GM12865 (cell line): ENCODE measurements around the gene STX8.
"Not testable (repeated sequence)": the region's sequence is repeated elsewhere in the genome, so short reads cannot be mapped to it uniquely, and the experiment has no call there.

Source experiments
- DNase-seq: peaks from one replicate; pipeline ENCODE4 v3.0.0; 2010; ENCODE audit warnings: low read depth
- H3K4me3 ChIP-seq: 2 replicates; pipeline ENCODE4 v1.5.1; 2011; ENCODE audit warnings: mild to moderate bottlenecking, low read depth, low read length, control low read depth
- CTCF ChIP-seq: IDR thresholded peaks from 2 replicates; pipeline ENCODE4 v1.5.1; 2011; ENCODE audit warnings: low read length, control low read depth, low read depth, inconsistent platforms; ENCODE audit not compliant: insufficient read depth; ENCODE audit errors: missing control alignments

Gene STX8

GRCh38 chr17:9343516-9343915 is 232.1 kb downstream of the STX8 start:
- TF ChIP-seq CTCF, result no peak
- DNase-seq, result no peak

GRCh38 chr17:9342225-9342624 is 233.4 kb downstream of the STX8 start:
- no peak overlapping the region for H3K4me3 ChIP-seq
- DNase-seq, result no peak
- no peak for TF ChIP-seq CTCF

More at GRCh38 chr17:9343516-9343915, 232.1 kb downstream of the STX8 start:
- no peak overlapping the region for H3K4me3 ChIP-seq

- no peak for TF ChIP-seq CTCF
- no peak for DNase-seq
- H3K4me3 ChIP-seq, result no peak overlapping the region
These were observed 235.7 kb downstream of the STX8 start for GRCh38 chr17:9339958-9340357.

GRCh38 chr17:9339482-9339881 is 236.1 kb downstream of the STX8 start:
- not testable (repeated sequence) for H3K4me3 ChIP-seq, DNase-seq

GRCh38 chr17:9336817-9337216 is 238.8 kb downstream of the STX8 start:
- TF ChIP-seq CTCF, result no peak
- no peak for DNase-seq
- no peak overlapping the region for H3K4me3 ChIP-seq

GRCh38 chr17:9334536-9335446 is 240.8 kb downstream of the STX8 start:
- H3K4me3 ChIP-seq, result no peak overlapping the region
- no peak for DNase-seq
- no peak for TF ChIP-seq CTCF

GRCh38 chr17:9332132-9332494 is 243.5 kb downstream of the STX8 start:
- no peak overlapping the region for H3K4me3 ChIP-seq
- no peak for DNase-seq
- TF ChIP-seq CTCF, result no peak
